ENCODE results near the gene LY6G5C.

The LY6G5C gene

GRCh38 chr6:31690231-31691077, 9.6 kb upstream of the LY6G5C start:
- ATAC-seq (ENCODE audit: low read depth) (no peak), DNase-seq (ENCODE audit: low spot score in 2 of 2) (no peak)
- peaks cover 23% of the 10 kb centered on the region for H3K4me1 Mint-ChIP-seq
- H3K4me3 Mint-ChIP-seq = no peak overlapping the region
- no peaks in the 10 kb centered on the region for H3K9me3 Mint-ChIP-seq
- H3K27me3 Mint-ChIP-seq = no peaks in the 10 kb centered on the region
- peak overlapping the region; percentile 56 for H3K27ac Mint-ChIP-seq
- H3K36me3 Mint-ChIP-seq = peaks cover 22% of the 10 kb centered on the region

- no peak for ATAC-seq (ENCODE audit: low read depth)
- Mint-ChIP-seq H3K4me1 (peaks cover 23% of the 10 kb centered on the region), H3K9me3 (no peaks in the 10 kb centered on the region), H3K27ac (peak overlapping the region; percentile 56), H3K36me3 (peaks cover 22% of the 10 kb centered on the region), H3K4me3 (peak overlapping the region; percentile 25), H3K27me3 (no peaks in the 10 kb centered on the region)
- DNase-seq (ENCODE audit: low spot score in 2 of 2) = no peak
Observed at GRCh38 chr6:31689249-31690110, 8.6 kb upstream of the LY6G5C start.

- Mint-ChIP-seq H3K4me1 (peaks cover 23% of the 10 kb centered on the region), H3K4me3 (no peak overlapping the region), H3K36me3 (peaks cover 21% of the 10 kb centered on the region), H3K27me3 (no peaks in the 10 kb centered on the region), H3K27ac (no peak overlapping the region), H3K9me3 (no peaks in the 10 kb centered on the region)
- DNase-seq (ENCODE audit: low spot score in 2 of 2) = no peak
- no peak for ATAC-seq (ENCODE audit: low read depth)
Observed at GRCh38 chr6:31687860-31688693, 7.2 kb upstream of the LY6G5C start.

- Mint-ChIP-seq H3K27me3 (no peaks in the 10 kb centered on the region), H3K4me1 (peaks cover 23% of the 10 kb centered on the region), H3K27ac (no peak overlapping the region), H3K4me3 (no peak overlapping the region), H3K36me3 (peaks cover 17% of the 10 kb centered on the region), H3K9me3 (no peaks in the 10 kb centered on the region)
- ATAC-seq (ENCODE audit: low read depth) (no peak), DNase-seq (ENCODE audit: low spot score in 2 of 2) (no peak)
Observed at GRCh38 chr6:31687321-31687720, 6.5 kb upstream of the LY6G5C start.

- H3K36me3 Mint-ChIP-seq = peaks cover 16% of the 10 kb centered on the region
- H3K4me3 Mint-ChIP-seq = no peak overlapping the region
- no peak overlapping the region for H3K27ac Mint-ChIP-seq
- ATAC-seq (ENCODE audit: low read depth) (no peak), DNase-seq (ENCODE audit: low spot score in 2 of 2) (no peak)
- no peaks in the 10 kb centered on the region for H3K9me3 Mint-ChIP-seq
- no peaks in the 10 kb centered on the region for H3K27me3 Mint-ChIP-seq
- H3K4me1 Mint-ChIP-seq = peaks cover 25% of the 10 kb centered on the region
Observed at GRCh38 chr6:31686483-31686882, 5.6 kb upstream of the LY6G5C start.

- DNase-seq (ENCODE audit: low spot score in 2 of 2) (no peak), ATAC-seq (ENCODE audit: low read depth) (no peak)
- no peaks in the 10 kb centered on the region for H3K9me3 Mint-ChIP-seq
- peaks cover 15% of the 10 kb centered on the region for H3K4me1 Mint-ChIP-seq
- no peaks in the 10 kb centered on the region for H3K27me3 Mint-ChIP-seq
- no peak overlapping the region for H3K4me3 Mint-ChIP-seq
- no peak overlapping the region for H3K27ac Mint-ChIP-seq
- H3K36me3 Mint-ChIP-seq = peaks cover 13% of the 10 kb centered on the region
Observed at GRCh38 chr6:31683591-31683990, 2.7 kb upstream of the LY6G5C start.

GRCh38 chr6:31681135-31681671, 336 bp upstream of the LY6G5C start:
- H3K9me3 Mint-ChIP-seq = no peaks in the 10 kb centered on the region
- peaks cover 2% of the 10 kb centered on the region for H3K36me3 Mint-ChIP-seq
- H3K4me1 Mint-ChIP-seq = peaks cover 33% of the 10 kb centered on the region
- peak overlapping the region; percentile 85 for H3K4me3 Mint-ChIP-seq
- no peaks in the 10 kb centered on the region for H3K27me3 Mint-ChIP-seq
- peak overlapping the region; percentile 73 for H3K27ac Mint-ChIP-seq
- ATAC-seq (ENCODE audit: low read depth) (peak; percentile 62), DNase-seq (ENCODE audit: low spot score in 2 of 2) (peak in 1 of 2 donors; percentile 32)

GRCh38 chr6:31677955-31678354, 2.9 kb downstream of the LY6G5C start:
- peaks cover 4% of the 10 kb centered on the region for H3K36me3 Mint-ChIP-seq
- no peak overlapping the region for H3K27ac Mint-ChIP-seq
- H3K4me1 Mint-ChIP-seq = peaks cover 36% of the 10 kb centered on the region
- H3K4me3 Mint-ChIP-seq = no peak overlapping the region
- ATAC-seq (ENCODE audit: low read depth) (no peak), DNase-seq (ENCODE audit: low spot score in 2 of 2) (no peak)
- H3K9me3 Mint-ChIP-seq = no peaks in the 10 kb centered on the region
- no peaks in the 10 kb centered on the region for H3K27me3 Mint-ChIP-seq

GRCh38 chr6:31676904-31677303, 4.0 kb downstream of the LY6G5C start:
- Mint-ChIP-seq H3K4me3 (no peak overlapping the region), H3K9me3 (no peaks in the 10 kb centered on the region), H3K27me3 (no peaks in the 10 kb centered on the region), H3K27ac (no peak overlapping the region), H3K4me1 (peaks cover 36% of the 10 kb centered on the region), H3K36me3 (peaks cover 11% of the 10 kb centered on the region)
- ATAC-seq (ENCODE audit: low read depth) = no peak
- DNase-seq (ENCODE audit: low spot score in 2 of 2) = no peak

- no peaks in the 10 kb centered on the region for H3K9me3 Mint-ChIP-seq
- peak overlapping the region; percentile 7 for H3K27ac Mint-ChIP-seq
- H3K4me3 Mint-ChIP-seq = no peak overlapping the region
- peaks cover 11% of the 10 kb centered on the region for H3K36me3 Mint-ChIP-seq
- H3K27me3 Mint-ChIP-seq = no peaks in the 10 kb centered on the region
- ATAC-seq (ENCODE audit: low read depth) = peak; percentile 63
- peaks cover 33% of the 10 kb centered on the region for H3K4me1 Mint-ChIP-seq
- no peak for DNase-seq (ENCODE audit: low spot score in 2 of 2)
Observed at GRCh38 chr6:31676322-31676903, 4.5 kb downstream of the LY6G5C start.

- Mint-ChIP-seq H3K9me3 (no peaks in the 10 kb centered on the region), H3K4me3 (no peak within 1 kb of the TSS), H3K4me1 (peaks cover 18% of the 10 kb centered on the region), H3K27me3 (no peaks in the 10 kb centered on the region), H3K27ac (no peak within 1 kb of the TSS), H3K36me3 (peaks cover 25% of the 10 kb centered on the region)
- no peak for DNase-seq (ENCODE audit: low spot score in 2 of 2)
- ATAC-seq (ENCODE audit: low read depth) = no peak
Observed at GRCh38 chr6:31669676-31670075, 11.2 kb downstream of the LY6G5C start, which contains the start of gene LY6G5B. Gene LY6G5B, plus strand, starts transcription at chr6:31669976. Its CDS starts 975 bp downstream, at chr6:31670951.

- H3K9me3 Mint-ChIP-seq = no peaks in the 10 kb centered on the region
- H3K27ac Mint-ChIP-seq = peak overlapping the region; percentile 97
- H3K27me3 Mint-ChIP-seq = no peaks in the 10 kb centered on the region
- H3K36me3 Mint-ChIP-seq = peaks cover 24% of the 10 kb centered on the region
- peak overlapping the region; percentile 95 for H3K4me3 Mint-ChIP-seq
- no peak for ATAC-seq (ENCODE audit: low read depth)
- H3K4me1 Mint-ChIP-seq = peaks cover 37% of the 10 kb centered on the region
- DNase-seq (ENCODE audit: low spot score in 2 of 2) = no peak
Observed at GRCh38 chr6:31666337-31666965, 14.4 kb downstream of the LY6G5C start.

Data from memory B cell (primary cell).